ENCODE data around the gene MAPT.

Gene MAPT

DNA sequence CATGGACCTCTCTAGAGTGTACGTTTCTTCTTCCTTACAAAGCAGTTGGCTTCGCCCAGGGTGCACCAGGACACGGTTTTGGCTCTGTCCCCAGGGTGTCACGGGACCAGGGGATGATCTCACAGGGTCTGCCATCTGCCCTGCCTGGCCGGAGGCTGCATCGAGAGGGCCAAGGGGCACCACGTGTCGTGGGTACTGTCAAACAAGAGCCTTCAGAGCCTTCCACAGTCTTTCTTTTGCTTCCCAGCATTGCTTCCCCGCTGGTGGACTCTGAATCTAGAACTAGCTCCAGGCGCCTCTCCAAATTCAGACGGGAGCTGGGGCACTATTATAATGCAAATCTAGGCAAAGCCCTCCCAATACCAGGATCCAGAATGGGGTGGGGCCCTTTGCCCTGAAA is 47.9 kb downstream of the MAPT start:
- TF ChIP-seq, protein P1, sequence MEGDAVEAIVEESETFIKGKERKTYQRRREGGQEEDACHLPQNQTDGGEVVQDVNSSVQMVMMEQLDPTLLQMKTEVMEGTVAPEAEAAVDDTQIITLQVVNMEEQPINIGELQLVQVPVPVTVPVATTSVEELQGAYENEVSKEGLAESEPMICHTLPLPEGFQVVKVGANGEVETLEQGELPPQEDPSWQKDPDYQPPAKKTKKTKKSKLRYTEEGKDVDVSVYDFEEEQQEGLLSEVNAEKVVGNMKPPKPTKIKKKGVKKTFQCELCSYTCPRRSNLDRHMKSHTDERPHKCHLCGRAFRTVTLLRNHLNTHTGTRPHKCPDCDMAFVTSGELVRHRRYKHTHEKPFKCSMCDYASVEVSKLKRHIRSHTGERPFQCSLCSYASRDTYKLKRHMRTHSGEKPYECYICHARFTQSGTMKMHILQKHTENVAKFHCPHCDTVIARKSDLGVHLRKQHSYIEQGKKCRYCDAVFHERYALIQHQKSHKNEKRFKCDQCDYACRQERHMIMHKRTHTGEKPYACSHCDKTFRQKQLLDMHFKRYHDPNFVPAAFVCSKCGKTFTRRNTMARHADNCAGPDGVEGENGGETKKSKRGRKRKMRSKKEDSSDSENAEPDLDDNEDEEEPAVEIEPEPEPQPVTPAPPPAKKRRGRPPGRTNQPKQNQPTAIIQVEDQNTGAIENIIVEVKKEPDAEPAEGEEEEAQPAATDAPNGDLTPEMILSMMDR (IDR thresholded peaks at IDR 0.05), result no peak

DNA sequence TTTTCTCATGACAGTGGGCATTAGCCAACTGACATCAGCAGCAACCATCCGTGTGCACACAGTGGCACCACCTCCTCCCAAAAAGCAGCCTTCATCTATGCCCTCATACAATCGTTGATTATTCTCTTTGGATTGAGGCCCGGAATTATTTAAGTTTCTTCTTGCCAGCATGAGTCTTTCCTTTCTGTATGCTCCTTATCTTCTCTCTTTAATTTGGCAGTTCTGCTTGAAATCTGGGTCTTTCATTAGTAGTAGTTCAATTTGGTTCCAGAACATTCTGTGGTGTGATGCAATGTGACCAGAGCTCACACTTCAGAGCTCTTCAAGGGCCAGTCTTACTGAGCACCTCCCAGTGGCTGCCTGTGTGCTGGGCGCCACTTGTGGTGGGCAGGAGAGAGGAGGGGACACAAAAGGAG is 52.5 kb downstream of the MAPT start:
- TF ChIP-seq, protein P1 (IDR thresholded peaks at IDR 0.05), result no peak

DNA sequence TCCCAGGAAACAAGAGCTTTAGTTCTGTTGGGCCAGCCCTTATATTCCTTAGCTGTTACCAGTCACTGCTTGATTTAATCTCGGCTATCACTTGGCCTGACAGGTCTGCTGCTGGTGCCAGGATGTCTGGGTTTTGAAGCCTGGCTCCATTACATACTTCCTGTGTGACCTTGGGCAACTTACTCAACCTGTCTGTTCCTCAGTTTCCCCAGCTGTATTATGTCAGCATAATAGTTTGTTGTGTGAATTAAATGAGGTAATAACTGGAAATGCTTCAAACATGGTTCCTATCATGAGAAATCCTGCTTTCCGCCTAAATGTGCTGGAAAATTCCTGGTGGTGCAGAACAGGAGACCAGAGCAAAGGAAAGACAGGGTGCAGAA is 54.1 kb downstream of the MAPT start:
- TF ChIP-seq, protein P1 (IDR thresholded peaks at IDR 0.05), result no peak

DNA sequence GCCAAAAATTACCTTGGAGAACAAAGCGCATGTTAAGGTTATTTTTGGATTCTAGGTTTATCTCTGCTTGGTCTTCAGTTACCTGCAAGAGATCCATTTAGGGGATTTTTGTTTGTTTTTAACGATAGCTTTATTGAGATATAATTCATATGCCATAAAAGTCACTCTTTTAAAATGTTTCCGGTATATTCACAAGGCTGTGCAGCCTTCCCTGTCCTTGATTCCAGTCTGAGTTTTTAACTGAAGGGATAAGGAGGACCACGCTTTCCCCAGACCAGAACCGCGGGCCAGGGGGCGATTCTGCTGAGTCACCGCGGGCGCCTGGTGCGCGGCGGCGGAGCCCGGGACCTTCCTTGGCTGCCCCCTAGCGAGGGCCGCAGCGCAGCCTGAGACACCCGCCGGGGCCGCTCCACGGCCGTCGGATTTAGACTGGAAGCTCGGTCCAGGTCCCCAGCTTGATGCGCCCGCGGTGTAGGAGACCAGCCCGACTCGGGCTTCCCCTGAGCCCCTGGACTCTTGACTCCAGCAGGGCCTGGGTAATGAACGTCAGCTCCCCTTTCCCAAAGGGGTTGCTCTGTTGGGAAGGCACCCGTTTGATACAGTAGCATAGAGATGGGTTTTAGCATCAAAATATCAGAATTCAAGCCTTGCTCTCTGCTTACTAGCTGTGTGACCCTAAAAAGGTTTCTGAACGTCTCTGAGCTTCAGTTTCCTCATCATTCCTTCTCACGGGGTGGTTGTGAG is 54.7 kb downstream of the MAPT start:
- TF ChIP-seq, protein P1 (IDR thresholded peaks at IDR 0.05), result no peak

DNA sequence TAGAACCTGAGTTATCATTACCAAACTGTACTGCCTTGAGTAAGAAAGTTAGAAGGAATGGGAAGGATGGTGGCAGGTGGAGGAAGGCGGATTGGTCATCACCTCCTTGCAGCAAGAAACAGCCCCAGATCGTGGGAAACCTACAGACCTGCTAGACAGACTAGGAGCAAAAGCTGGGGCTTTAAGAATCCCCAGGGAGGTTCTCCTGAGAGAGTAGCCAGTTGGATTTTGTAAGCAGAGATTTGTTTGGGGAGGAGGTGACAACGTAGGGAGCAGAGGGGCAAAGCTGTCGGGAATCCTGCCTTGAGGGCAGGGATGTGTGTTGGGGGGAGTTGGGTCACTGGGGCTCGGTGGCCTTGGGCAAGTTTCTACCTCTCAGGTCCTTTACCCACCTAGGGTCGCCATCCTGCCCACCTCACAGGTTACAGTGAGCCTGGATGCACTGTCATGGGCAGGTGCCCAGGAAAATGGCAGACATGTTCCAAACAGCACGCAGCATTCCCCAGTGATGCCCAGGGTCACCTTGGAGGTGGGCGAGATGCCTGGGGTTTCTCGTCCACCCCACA is 55.5 kb downstream of the MAPT start:
- TF ChIP-seq, protein P1 (IDR thresholded peaks at IDR 0.05), result no peak

DNA sequence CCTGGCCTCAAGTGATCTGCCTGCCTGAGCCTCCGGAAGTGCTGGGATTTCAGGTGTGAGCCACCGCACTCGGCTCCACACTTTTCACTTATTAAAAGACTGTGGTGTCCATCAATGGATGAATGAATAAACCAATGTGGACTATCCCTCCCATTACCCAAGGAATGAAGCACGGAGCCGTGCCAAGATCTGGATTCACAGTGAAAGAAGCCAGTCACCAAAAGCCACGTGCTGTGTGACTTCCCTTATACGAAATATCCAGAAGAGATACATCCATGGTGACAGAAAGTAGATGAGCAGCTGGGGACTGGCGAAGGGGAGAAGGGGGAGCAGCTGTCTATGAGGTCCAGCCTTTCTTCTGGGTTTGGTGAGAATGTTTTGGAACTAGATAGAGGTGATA is 56.5 kb downstream of the MAPT start:
- TF ChIP-seq, protein P1 (IDR thresholded peaks at IDR 0.05), result no peak

DNA sequence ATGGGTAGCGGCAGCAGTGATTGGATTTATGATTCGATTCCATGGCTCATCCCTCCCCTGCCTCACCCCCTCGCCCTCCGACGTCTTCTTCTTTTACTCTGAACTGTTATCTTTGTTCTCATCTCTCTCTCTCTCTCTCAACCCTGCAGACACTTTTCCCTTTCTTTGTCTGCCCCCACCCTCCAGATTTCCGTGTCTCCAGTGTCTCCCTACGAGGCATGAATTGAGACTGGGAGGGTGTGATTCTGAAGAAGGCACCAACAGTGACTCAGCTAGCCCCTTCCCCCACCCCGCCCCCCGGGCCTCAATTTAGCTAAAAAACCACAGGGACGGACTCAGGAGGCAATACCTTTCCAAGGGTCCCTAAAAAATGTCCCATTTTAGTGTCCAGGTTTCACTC is 57.0 kb downstream of the MAPT start:
- TF ChIP-seq, protein P1 (IDR thresholded peaks at IDR 0.05), result no peak

All from LNCAP (cell line).